SK-N-SH (cell line): Measurements from ENCODE around the gene MYO18B.

ENCODE experiments used
- EP300 ChIP-seq, 2 experiments: IDR thresholded peaks; 2 replicates each; pipeline versions ENCODE4 v1.4.0 to v1.6.1; 2012; ENCODE audit warnings: borderline replicate concordance in 1 of 2, low read depth in 1 of 2, low read length in 1 of 2
- POLR2AphosphoS5 ChIP-seq: IDR thresholded peaks from 2 replicates; pipeline ENCODE4 v1.6.1; 2012; ENCODE audit warnings: low read depth, low read length
- RCOR1 ChIP-seq: fragments of 150-350 bp; IDR thresholded peaks from 2 replicates; pipeline ENCODE4 v1.6.1; 2017; ENCODE audit warnings: antibody characterized with exemption, low read length
- RFX5 ChIP-seq: IDR thresholded peaks from 2 replicates; pipeline ENCODE4 v1.6.1; 2012; ENCODE audit warnings: mild to moderate bottlenecking, improper control_type of control experiment, low read length
- TEAD4 ChIP-seq: IDR thresholded peaks from 2 replicates; pipeline ENCODE4 v1.4.0; 2012; ENCODE audit warnings: mild to moderate bottlenecking, borderline replicate concordance; ENCODE audit not compliant: insufficient read depth
- TF ChIP-seq, protein P1 (sequence below): IDR thresholded peaks from 2 replicates; pipeline ENCODE4 v1.4.0; 2012; ENCODE audit warnings: low read depth, borderline replicate concordance
- TF ChIP-seq, protein P2 (sequence below): fragments of 200-600 bp; sonication (generic); IDR thresholded peaks from 2 replicates; pipeline ENCODE4 v1.6.1; 2017; ENCODE audit warnings: antibody characterized with exemption, mild to moderate bottlenecking, moderate library complexity

DNA sequence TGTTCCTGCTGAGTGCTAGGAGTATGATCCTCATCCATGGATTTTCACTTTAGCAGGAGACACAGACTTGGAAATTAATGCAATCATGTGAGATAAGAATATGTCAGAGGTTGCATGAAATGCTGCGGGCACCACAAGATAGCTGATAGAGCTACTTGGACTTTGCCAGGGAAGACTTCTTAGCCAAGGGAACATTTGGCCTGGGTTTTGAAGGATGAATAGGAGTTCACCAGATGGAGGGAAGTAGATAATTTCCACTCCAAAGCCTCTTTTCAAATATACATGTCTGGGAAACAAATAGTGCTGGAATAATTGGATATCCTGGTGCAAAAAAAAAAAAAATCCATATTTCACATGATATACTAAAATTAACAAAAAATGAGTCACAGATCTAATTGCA, 44.2 kb downstream of the MYO18B start:
- TF ChIP-seq, protein P1, sequence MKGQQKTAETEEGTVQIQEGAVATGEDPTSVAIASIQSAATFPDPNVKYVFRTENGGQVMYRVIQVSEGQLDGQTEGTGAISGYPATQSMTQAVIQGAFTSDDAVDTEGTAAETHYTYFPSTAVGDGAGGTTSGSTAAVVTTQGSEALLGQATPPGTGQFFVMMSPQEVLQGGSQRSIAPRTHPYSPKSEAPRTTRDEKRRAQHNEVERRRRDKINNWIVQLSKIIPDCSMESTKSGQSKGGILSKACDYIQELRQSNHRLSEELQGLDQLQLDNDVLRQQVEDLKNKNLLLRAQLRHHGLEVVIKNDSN: no peak
- no peak for TF ChIP-seq RFX5
- TF ChIP-seq, protein P2, sequence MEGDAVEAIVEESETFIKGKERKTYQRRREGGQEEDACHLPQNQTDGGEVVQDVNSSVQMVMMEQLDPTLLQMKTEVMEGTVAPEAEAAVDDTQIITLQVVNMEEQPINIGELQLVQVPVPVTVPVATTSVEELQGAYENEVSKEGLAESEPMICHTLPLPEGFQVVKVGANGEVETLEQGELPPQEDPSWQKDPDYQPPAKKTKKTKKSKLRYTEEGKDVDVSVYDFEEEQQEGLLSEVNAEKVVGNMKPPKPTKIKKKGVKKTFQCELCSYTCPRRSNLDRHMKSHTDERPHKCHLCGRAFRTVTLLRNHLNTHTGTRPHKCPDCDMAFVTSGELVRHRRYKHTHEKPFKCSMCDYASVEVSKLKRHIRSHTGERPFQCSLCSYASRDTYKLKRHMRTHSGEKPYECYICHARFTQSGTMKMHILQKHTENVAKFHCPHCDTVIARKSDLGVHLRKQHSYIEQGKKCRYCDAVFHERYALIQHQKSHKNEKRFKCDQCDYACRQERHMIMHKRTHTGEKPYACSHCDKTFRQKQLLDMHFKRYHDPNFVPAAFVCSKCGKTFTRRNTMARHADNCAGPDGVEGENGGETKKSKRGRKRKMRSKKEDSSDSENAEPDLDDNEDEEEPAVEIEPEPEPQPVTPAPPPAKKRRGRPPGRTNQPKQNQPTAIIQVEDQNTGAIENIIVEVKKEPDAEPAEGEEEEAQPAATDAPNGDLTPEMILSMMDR: no peak
- no peak for TF ChIP-seq TEAD4
- no peak for TF ChIP-seq EP300 (IDR thresholded peaks at IDR 0.05; ENCODE audit: borderline replicate concordance in 1 of 2, low read depth in 1 of 2, low read length in 1 of 2)
- TF ChIP-seq RCOR1: no peak
- no peak for TF ChIP-seq POLR2AphosphoS5
